IMR-90 (cell line): ENCODE measurements around the gene CLEC4G. TPM values are rescaled to one million over a fixed set of nuclear protein-coding genes. Genes with fewer than 3 reads are reported as not detected.

Experiments used
- ATAC-seq: fragments of 200-7000 bp; cut with Tn5 transposase; 2 replicates; pipeline ENCODE4 v1.9.1; 2020; ENCODE audit warnings: low read depth, mild to moderate bottlenecking, moderate library complexity
- BruUV-seq: library from RNA; stranded (reverse); fragments of 400-500 nt; replicated peaks from 2 replicates; lab custom pipeline; 2021; lab: Mats Ljungman, UMichigan
- CTCF ChIA-PET: fragments of 300-600 bp; formaldehyde crosslinking; extraction: SDS; loops from one replicate; lab custom pipeline; 2021; ENCODE audit warnings: antibody characterized with exemption; lab: Yijun Ruan, JAX
- POLR2A ChIA-PET: fragments of 300-600 bp; sonication (Branson Sonifier 250); formaldehyde crosslinking; loops from one replicate; lab custom pipeline; 2022; ENCODE audit warnings: antibody characterized with exemption; ENCODE audit not compliant: unreplicated experiment; lab: Charles Lee
- DNase-seq: peaks from one replicate; pipeline ENCODE4 v3.0.0; 2013
- H2AFZ ChIP-seq: replicated peaks from 2 replicates; pipeline ENCODE3; 2013; ENCODE audit warnings: low read length, mild to moderate bottlenecking; ENCODE audit not compliant: poor library complexity
- H2AK5ac ChIP-seq: 2 replicates; pipeline ENCODE4 v1.6.1; 2013; ENCODE audit warnings: low read depth, low read length, inconsistent platforms
- H2AK9ac ChIP-seq: replicated peaks from 2 replicates; pipeline ENCODE3; 2013; ENCODE audit warnings: mild to moderate bottlenecking, low read depth, low read length, moderate library complexity; ENCODE audit not compliant: poor library complexity
- H2BK120ac ChIP-seq: 2 replicates; pipeline ENCODE4 v1.6.1; 2013; ENCODE audit warnings: low read depth, low read length, inconsistent platforms
- H2BK15ac ChIP-seq: 3 replicates; pipeline ENCODE4 v1.6.1; 2013; ENCODE audit warnings: low read depth, low read length, inconsistent platforms
- H2BK20ac ChIP-seq: 2 replicates; pipeline ENCODE4 v1.6.1; 2013; ENCODE audit warnings: low read depth, mild to moderate bottlenecking, inconsistent platforms, low read length, moderate library complexity
- H2BK5ac ChIP-seq: 2 replicates; pipeline ENCODE4 v1.6.1; 2013; ENCODE audit warnings: mild to moderate bottlenecking, low read depth, low read length, inconsistent platforms; ENCODE audit not compliant: poor library complexity, severe bottlenecking
- H3K14ac ChIP-seq: replicated peaks from 2 replicates; pipeline ENCODE4 v1.6.1; 2013; ENCODE audit warnings: low read depth, low read length, inconsistent platforms
- H3K18ac ChIP-seq: 2 replicates; pipeline ENCODE4 v1.6.1; 2013; ENCODE audit warnings: low read depth, low read length, control low read depth
- H3K23ac ChIP-seq: 2 replicates; pipeline ENCODE4 v1.6.1; 2013; ENCODE audit warnings: low read depth, low read length, inconsistent platforms
- H3K27ac ChIP-seq: 2 replicates; pipeline ENCODE4 v1.5.1; 2013; ENCODE audit warnings: mild to moderate bottlenecking, control low read depth, low read length; ENCODE audit not compliant: insufficient read depth
- H3K27me3 ChIP-seq: 2 replicates; pipeline ENCODE4 v1.6.1; 2013; ENCODE audit warnings: low read length; ENCODE audit not compliant: control insufficient read depth, insufficient read depth
- H3K36me3 ChIP-seq: 2 replicates; pipeline ENCODE4 v1.6.1; 2013; ENCODE audit warnings: low read length, mixed read lengths; ENCODE audit not compliant: control insufficient read depth, insufficient read depth
- H3K4ac ChIP-seq: 2 replicates; pipeline ENCODE4 v1.6.1; 2013; ENCODE audit warnings: low read depth, low read length, inconsistent platforms
- H3K4me1 ChIP-seq: 2 replicates; pipeline ENCODE4 v1.6.1; 2013; ENCODE audit warnings: low read length, mixed read lengths; ENCODE audit not compliant: control insufficient read depth, insufficient read depth
- H3K4me2 ChIP-seq: 2 replicates; pipeline ENCODE4 v1.6.1; 2013; ENCODE audit warnings: low read depth, mild to moderate bottlenecking, control low read depth, low read length, moderate library complexity
- H3K4me3 ChIP-seq: 2 replicates; pipeline ENCODE4 v1.5.1; 2013; ENCODE audit warnings: low read depth, mild to moderate bottlenecking, control low read depth, low read length, moderate library complexity; ENCODE audit not compliant: insufficient read depth
- H3K56ac ChIP-seq: 2 replicates; pipeline ENCODE4 v1.6.1; 2013; ENCODE audit warnings: low read length, inconsistent platforms; ENCODE audit not compliant: insufficient read depth; ENCODE audit errors: extremely low read depth
- H3K79me1 ChIP-seq, 2 experiments: 2 replicates each; pipeline ENCODE4 v1.6.1; 2013; ENCODE audit warnings: low read length in 2 of 2, inconsistent platforms in 1 of 2, low read depth in 1 of 2
- H3K9ac ChIP-seq: 2 replicates; pipeline ENCODE4 v1.6.1; 2013; ENCODE audit warnings: low read depth, low read length, control low read depth
- H3K9me1 ChIP-seq: 2 replicates; pipeline ENCODE4 v1.6.1; 2013; ENCODE audit warnings: low read length, inconsistent platforms; ENCODE audit not compliant: insufficient read depth
- H3K9me3 ChIP-seq: 2 replicates; pipeline ENCODE4 v1.6.1; 2013; ENCODE audit warnings: low read length; ENCODE audit not compliant: control insufficient read depth, insufficient read depth
- H4K20me1 ChIP-seq: 2 replicates; pipeline ENCODE4 v1.6.1; 2013; ENCODE audit warnings: low read length, inconsistent platforms; ENCODE audit not compliant: insufficient read depth
- H4K5ac ChIP-seq: 2 replicates; pipeline ENCODE4 v1.6.1; 2013; ENCODE audit warnings: mild to moderate bottlenecking, low read depth, low read length, control low read depth
- H4K8ac ChIP-seq, 2 experiments: 2 replicates each; pipeline ENCODE4 v1.6.1; 2013; ENCODE audit warnings: low read depth in 2 of 2, low read length in 2 of 2, control low read depth in 1 of 2, inconsistent platforms in 1 of 2
- H4K91ac ChIP-seq: 2 replicates; pipeline ENCODE4 v1.6.1; 2013; ENCODE audit warnings: low read depth, low read length, inconsistent platforms; ENCODE audit not compliant: insufficient read depth
- BHLHE40 ChIP-seq: fragments of 150-350 bp; IDR thresholded peaks from 2 replicates; pipeline ENCODE4 v1.6.1; 2016; ENCODE audit warnings: mild to moderate bottlenecking, low read depth, low read length
- CHD1 ChIP-seq: IDR thresholded peaks from 2 replicates; pipeline ENCODE4 v1.6.1; 2012; ENCODE audit warnings: low read depth, low read length, improper control_type of control experiment
- CTCF ChIP-seq: conservative IDR thresholded peaks from 2 replicates; pipeline ENCODE4 v1.5.1; 2012; ENCODE audit warnings: mild to moderate bottlenecking, low read depth, low read length, improper control_type of control experiment
- ELK1 ChIP-seq: fragments of 150-350 bp; IDR thresholded peaks from 2 replicates; pipeline ENCODE4 v1.6.1; 2016; ENCODE audit warnings: low read depth, mild to moderate bottlenecking, low read length, moderate library complexity, borderline replicate concordance
- FOS ChIP-seq: fragments of 150-350 bp; IDR thresholded peaks from 2 replicates; pipeline ENCODE4 v1.6.1; 2016; ENCODE audit warnings: low read depth, low read length
- MAZ ChIP-seq: IDR thresholded peaks from 2 replicates; pipeline ENCODE4 v1.6.1; 2012; ENCODE audit warnings: low read depth, mild to moderate bottlenecking, low read length, improper control_type of control experiment, moderate library complexity, borderline replicate concordance
- MXI1 ChIP-seq: IDR thresholded peaks from 2 replicates; pipeline ENCODE4 v1.6.1; 2012; ENCODE audit warnings: low read depth, mild to moderate bottlenecking, low read length, moderate library complexity, borderline replicate concordance
- NFE2L2 ChIP-seq: fragments of 150-350 bp; IDR thresholded peaks from 2 replicates; pipeline ENCODE4 v1.6.1; 2016; ENCODE audit warnings: low read depth, mild to moderate bottlenecking, low read length
- RAD21 ChIP-seq: IDR thresholded peaks from 2 replicates; pipeline ENCODE4 v1.6.1; 2012; ENCODE audit warnings: low read length, improper control_type of control experiment
- RCOR1 ChIP-seq: IDR thresholded peaks from 2 replicates; pipeline ENCODE4 v1.6.1; 2012; ENCODE audit warnings: mild to moderate bottlenecking, low read length, improper control_type of control experiment; ENCODE audit not compliant: insufficient replicate concordance
- RFX5 ChIP-seq: IDR thresholded peaks from 2 replicates; pipeline ENCODE4 v1.8.0; 2012; ENCODE audit warnings: low read depth, mild to moderate bottlenecking, low read length, moderate library complexity
- SMC3 ChIP-seq: fragments of 150-350 bp; IDR thresholded peaks from 2 replicates; pipeline ENCODE4 v1.6.1; 2016; ENCODE audit warnings: low read depth, mild to moderate bottlenecking, antibody characterized with exemption, low read length, moderate library complexity
- USF2 ChIP-seq: fragments of 150-350 bp; IDR thresholded peaks from 2 replicates; pipeline ENCODE4 v1.6.1; 2017; ENCODE audit warnings: mild to moderate bottlenecking, antibody characterized with exemption, low read length, low read depth
- WGBS, 2 experiments: methylation state at CpG; one replicate each; pipeline versions ENCODE4 v1.1.5 to v1.1.7; 2013; ENCODE audit warnings: missing lambda C conversion rate in 2 of 2; ENCODE audit not compliant: insufficient read length in 1 of 2; ENCODE audit errors: extremely low coverage in 2 of 2; 5-methylcytosine and 5-hydroxymethylcytosine counted together
- dilution Hi-C: fragments of 300-500 bp; cut with HindIII; formaldehyde crosslinking; loops from one replicate; pipeline ENCODE4 v1.14.3; 2018; ENCODE audit warnings: low sequenced_read_pairs; ENCODE audit not compliant: unreplicated experiment
- in situ Hi-C: fragments of 300-500 bp; cut with MboI; formaldehyde crosslinking; loops from 3 replicates; pipeline ENCODE4 v1.14.3; 2019; ENCODE audit warnings: low sequenced_read_pairs, inconsistent platforms, mixed read lengths
- intact Hi-C: fragments of 100-400 bp; cut with micrococcal nuclease; formaldehyde crosslinking; loops from 2 replicates; pipeline ENCODE4 v1.10.0; 2022
- polyA plus RNA-seq, 3 experiments: library from polyadenylated mRNA; depleted of rRNA; stranded (reverse); fragments of >200 nt; gene quantifications; 2 replicates each; pipeline ENCODE4 v1.2.3, GENCODE V29; 2012; ENCODE audit warnings: low replicate concordance in 1 of 3
- total RNA-seq: library from RNA; depleted of rRNA; stranded (reverse); fragments of >200 nt; gene quantifications from 2 replicates; pipeline ENCODE4 v1.2.3, GENCODE V29; 2012

Gene CLEC4G
- total and polyA plus RNA-seq, 2 of the 4 experiments (the other 2 are of a cell fraction), result not detected

- H4K91ac ChIP-seq, result no peak overlapping the region
- no peak overlapping the region for H2BK5ac ChIP-seq
- POLR2A ChIA-PET, result no interaction called here
- H3K9me3 ChIP-seq, result no peaks in the 10 kb centered on the region
- no peaks in the 10 kb centered on the region for H3K36me3 ChIP-seq
- no peak overlapping the region for H3K4ac ChIP-seq
- H3K56ac ChIP-seq, result no peak overlapping the region
- intact Hi-C loops, result no loop called here
- no peak overlapping the region for H2BK15ac ChIP-seq
- H4K5ac ChIP-seq, result no peak overlapping the region
- H2AFZ ChIP-seq, result no peak overlapping the region
- H3K23ac ChIP-seq, result no peak overlapping the region
- H2AK9ac ChIP-seq, result no peak overlapping the region
- H3K4me1 ChIP-seq, result no peaks in the 10 kb centered on the region
- no peak overlapping the region for H2BK20ac ChIP-seq
- in situ Hi-C loops, result no loop called here
- H4K20me1 ChIP-seq, result no peaks in the 10 kb centered on the region
- H3K18ac ChIP-seq, result no peak overlapping the region
- H3K79me1 ChIP-seq, result no peaks in the 10 kb centered on the region
- H3K4me3 ChIP-seq, result no peak overlapping the region
- H3K27ac ChIP-seq, result no peak overlapping the region
- ATAC-seq (no peak), DNase-seq (no peak)
- no peak overlapping the region for H3K9ac ChIP-seq
- dilution Hi-C loops, result no loop called here
- no peak overlapping the region for H3K14ac ChIP-seq
- H3K27me3 ChIP-seq, result peaks cover 2% of the 10 kb centered on the region; the same call in 1 of the 2 replicates
- WGBS, 2 experiments, result 61% methylated on average over 5 of the region's 5 CpGs; no CpG with 5 or more reads in 1 of the 2 experiments
- no peaks in the 10 kb centered on the region for H3K9me1 ChIP-seq
- no peak overlapping the region for H4K8ac ChIP-seq
- H3K4me2 ChIP-seq, result no peak overlapping the region
- CTCF ChIA-PET, result no interaction called here
- no peak overlapping the region for H2AK5ac ChIP-seq
- no TSS peak for BruUV-seq
- H2BK120ac ChIP-seq, result no peak overlapping the region
- TF ChIP-seq NFE2L2 (no peak), SMC3 (no peak), RAD21 (no peak), MAZ (no peak), FOS (no peak), CHD1 (no peak), USF2 (no peak), ELK1 (no peak), CTCF (no peak), RFX5 (no peak), BHLHE40 (no peak), MXI1 (no peak), RCOR1 (no peak)
These were observed 21.3 kb downstream of the CLEC4G start for GRCh38 chr19:7710616-7711015.
